ENCODE measurements around the gene TMEM86A.

TMEM86A gene

DNA sequence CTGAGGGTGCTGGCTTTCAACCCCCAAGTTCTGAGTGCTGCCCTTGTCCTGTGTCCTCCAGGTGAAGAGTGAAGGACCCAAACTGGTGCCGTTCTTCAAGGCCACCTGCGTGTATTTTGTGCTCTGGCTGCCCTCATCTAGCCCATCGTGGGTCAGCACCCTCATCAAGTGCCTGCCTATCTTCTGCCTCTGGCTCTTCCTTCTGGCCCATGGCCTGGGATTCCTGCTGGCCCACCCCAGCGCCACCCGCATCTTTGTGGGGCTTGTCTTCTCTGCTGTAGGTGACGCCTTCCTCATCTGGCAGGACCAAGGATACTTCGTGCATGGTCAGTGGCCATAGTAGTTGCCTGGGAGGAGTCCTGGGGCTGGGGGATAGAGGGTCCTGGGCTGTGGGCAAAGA is 2.3 kb downstream of the TMEM86A start:
- no peak for DNase-seq

DNA sequence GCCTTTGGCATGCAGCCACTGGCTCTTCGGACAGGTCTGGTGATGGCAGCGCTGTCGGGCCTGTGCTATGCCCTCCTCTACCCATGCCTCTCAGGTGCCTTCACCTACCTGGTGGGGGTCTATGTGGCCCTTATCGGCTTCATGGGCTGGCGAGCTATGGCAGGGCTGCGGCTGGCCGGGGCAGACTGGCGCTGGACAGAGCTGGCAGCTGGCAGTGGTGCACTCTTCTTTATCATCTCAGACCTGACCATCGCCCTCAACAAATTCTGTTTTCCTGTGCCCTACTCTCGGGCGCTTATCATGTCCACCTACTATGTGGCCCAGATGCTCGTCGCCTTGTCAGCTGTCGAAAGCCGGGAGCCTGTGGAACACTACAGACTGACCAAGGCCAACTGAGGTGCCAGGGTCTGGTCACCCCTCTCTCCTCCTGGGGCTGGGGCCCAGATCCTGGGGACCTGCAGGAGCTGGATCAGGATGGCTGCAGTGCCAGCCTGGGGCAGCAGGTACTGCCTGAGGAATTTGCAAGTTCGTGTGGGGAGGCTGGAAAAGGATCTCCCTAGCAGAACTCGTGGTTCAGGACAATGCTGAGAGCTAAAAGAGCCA is 3.1 kb downstream of the TMEM86A start:
- DNase-seq: no peak

DNA sequence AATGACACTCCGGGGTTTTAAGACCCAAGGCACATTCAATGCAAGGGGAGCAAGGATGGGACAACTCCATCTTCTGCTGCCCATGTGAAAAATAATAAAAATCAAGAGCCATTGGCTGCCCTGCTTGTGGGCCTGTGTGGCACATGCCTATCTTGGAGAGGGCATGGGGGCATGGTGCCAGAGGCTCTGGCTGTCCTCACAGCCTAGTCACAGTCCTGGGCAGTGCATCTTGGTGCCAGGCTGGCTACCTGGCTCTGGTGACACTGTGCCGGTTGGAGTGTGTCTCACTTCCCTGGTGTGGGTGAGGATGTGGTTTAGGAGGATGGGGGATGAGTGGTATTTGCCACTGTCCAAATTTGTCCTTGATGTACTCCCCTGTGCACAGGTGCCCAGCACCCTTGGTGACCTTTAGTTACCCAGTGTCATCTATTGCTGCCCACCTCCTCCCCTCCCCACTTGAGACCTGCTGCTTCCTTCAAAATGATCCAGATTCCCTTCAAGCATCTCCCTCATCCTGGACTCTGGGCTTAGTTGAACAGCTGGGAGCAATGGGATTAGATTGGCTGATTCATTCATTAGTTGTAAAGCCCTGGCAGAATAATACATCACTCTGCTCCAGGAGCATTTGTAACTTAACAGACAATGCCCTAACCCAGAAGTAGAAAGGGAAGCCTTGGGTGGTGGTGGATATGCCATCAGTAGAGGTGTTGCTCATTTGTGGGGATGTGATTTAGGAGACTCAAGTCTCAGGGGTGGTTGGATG is 4.6 kb downstream of the TMEM86A start:
- DNase-seq: no peak

GRCh38 chr11:18704045-18704645 is 5.6 kb downstream of the TMEM86A start:
- DNase-seq: no peak

- DNase-seq: no peak
Observed at GRCh38 chr11:18704698-18705097, 6.1 kb downstream of the TMEM86A start.

DNA sequence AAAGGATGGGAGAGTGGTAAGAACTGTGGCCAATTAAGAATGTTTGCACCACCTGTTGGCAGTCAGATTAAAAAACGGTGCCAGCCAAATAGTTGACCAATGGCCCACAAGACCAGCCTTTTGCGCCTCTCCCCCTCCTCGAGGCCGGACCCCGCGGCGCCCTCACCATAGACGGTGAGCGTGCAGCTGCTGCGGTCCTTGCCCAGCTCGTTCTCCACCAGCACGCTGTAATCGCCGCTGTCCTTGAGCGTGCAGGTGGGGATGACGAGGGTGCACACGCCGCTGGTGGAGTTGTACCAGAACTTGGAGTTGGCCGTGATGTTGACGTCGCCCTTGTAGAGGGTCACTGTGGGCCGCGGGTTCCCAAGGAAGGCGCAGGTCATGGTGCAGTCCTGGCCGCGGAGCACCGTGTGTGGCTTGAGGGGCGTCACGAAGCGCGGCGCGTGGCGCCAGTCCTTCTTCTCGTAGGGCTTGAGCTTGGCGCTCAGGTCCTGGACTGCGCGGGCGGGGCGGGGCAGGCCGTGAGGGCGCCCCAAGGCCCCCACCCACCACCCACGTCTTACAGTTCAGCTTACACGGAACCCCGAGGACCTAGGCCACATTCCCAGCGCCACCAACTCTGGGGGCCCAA is 7.2 kb downstream of the TMEM86A start:
- DNase-seq: no peak

DNA sequence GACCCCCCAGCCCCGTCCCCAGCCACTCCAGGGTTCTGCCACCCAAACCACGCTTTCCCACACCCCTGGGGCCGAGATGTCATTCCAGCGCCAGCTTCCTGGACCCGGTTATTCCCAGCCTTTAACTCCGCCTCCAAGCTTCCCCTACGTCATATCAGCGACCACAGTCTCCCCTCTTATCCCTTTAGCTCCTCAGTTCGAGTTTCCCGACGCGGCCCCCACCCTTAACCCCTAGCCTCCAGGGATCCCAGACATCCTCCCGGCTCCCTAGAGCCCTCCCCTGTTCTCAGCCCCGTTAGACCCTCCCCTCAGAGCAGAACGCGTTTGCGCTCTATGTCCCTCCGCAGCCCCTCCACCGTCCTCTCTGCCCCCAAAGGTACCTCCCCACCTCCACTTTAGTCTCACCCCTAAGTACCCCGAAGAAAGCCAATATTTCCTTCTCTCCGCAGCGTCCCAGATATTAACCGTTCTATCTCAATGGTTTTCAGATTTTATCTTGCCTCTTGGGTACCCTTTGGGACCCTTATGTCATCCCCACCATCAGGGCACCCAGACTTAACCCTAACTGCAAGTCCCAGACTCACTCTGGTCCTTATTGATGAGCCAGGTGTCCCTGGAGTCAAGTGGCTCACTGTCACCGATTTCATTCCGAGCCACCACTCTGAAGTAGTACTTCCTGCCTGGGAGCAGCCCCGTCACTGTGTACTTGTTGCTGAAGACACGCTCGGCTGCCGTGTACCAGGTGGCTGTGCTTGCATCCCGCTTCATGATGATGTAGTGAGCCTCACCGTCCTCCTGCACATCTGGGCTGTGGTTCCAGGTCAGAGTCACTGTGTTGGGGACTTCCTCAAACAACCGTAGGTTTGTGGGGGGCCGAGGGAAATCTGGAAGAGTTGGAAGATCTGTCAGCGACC is 8.0 kb downstream of the TMEM86A start:
- DNase-seq: peak; percentile 18 to 46

GRCh38 chr11:18707811-18708340 is 9.3 kb downstream of the TMEM86A start:
- no peak for DNase-seq

GRCh38 chr11:18709414-18709813 is 10.8 kb downstream of the TMEM86A start:
- DNase-seq: no peak

DNA sequence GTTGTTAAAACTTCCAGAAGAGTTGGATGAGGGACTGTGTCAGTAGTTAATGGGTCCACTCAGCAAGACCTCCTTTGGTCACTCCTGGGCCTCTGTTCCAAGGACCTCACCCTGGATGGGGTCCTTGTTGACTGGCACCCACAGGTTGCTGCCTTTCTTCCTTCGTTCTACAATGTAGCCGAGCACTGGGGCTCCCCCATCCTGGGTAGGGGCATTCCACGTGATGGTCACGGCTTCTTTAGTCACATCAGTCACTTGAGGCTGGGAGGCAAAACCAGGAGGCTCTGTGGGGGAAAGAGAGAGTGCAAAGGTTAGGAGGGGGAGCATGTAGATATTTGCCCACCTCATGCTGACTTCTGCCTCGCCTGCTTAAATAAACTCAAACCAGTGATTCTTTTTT is 12.0 kb downstream of the TMEM86A start:
- DNase-seq: no peak

DNA sequence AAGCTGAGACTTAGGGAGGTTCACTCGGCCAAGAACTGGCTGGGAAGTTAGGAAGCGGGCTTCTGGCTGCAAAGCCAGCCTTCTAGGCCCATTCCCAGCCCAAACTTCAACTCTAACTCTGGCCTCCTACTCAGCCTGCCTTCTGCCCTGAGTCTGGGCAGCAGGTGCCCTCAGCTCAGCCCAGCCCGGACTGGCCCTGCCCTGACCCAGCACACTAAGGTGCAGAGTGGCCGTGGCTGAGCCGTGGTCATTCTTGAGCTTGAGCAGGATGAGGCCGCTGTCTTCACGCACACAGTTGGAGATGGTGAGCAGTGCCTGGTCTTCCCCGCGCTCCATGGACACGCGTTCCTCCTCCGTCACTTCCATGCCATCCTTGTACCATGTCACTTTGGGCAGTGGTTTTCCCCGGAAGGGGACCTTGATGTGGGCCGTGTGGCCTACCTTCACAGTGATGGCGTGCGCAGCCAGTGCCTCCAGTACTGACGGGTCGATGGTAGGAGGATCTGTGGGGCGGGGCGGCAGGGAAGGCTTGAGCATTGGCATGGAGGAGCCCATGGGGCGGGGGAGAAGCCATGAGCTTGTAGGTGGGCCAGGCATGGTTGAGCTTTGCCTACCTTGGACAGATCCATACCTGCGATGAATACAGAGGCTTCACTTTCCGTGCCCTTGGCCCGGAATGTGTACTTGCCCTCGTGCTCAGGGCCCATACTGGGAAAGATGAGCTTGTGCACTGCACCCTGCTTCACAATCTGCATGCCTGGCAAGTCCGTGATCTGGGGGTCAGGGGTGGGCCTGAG is 15.3 kb downstream of the TMEM86A start:
- no peak for DNase-seq

DNA sequence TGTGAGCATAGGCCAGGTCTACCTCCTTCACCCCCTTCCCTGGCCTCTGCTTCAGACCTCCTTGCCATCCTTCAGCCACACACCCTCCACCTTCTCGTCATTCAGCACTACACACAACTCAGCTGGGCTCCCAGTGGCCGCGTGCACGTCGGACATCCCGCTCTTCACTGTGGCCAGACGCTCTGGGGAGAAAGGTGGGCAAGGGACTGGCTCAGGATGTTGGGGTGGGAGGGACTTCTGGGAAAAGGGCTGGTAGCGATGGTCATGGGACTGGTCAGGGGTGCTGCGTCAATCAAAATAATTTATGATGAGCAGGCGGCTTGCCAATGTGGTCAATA is 15.8 kb downstream of the TMEM86A start:
- DNase-seq: no peak

DNA sequence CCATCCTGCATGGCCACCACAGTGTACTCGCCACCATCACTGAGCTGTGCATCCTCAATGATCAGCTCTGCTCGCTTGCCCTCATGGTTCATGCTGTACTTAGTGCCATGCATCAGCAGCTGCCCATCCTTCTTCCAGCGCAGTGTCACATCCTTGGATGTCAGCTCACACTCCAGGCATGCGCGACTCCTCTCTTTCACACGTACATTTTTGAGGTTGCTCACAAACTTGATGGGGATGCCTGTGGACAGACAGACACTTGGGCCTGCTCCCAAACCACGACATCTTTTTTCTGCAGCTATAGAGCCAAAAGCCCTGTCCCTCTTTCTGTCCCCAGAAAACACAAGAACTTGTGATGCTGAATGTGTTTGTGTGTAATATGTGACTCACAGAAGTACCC is 16.9 kb downstream of the TMEM86A start:
- DNase-seq: no peak

- DNase-seq: no peak
Observed at GRCh38 chr11:18720091-18720807, 21.7 kb downstream of the TMEM86A start.

DNA sequence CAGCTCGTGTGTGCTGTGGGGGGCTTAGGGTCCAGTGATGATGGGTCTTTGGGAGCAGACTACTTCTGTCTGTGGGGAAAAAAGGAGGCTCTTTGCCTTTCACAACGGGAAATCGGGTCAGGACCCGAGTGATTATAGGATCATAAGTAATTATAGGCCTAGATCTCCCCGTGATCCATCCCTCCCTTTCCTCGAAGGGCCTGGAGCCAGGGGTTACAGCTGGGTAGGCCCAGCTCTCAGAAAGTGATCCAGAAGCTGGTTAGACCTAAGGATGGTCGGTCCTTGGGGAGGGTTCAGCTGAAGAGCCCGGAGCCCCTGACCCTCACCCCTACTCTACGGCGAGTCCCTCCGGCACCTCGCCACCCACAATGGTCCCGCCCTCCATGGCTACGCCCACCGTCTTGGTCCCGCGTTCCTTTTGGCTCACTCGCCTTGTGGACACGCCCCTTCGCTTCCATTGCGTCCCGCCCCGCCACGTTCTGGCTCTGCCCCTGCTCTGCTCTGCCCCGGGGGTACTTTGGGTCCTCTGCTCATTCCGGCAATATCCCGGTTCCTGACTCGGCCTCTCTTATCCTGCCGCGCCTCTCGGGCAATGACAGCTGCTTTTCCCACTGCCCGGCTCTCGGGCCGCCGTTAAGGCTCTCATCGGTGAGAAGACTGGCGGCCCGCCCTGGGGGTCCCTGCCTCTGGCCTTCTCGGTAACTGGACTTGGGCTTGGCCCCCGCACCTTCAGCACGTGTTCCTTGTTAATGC is 22.4 kb downstream of the TMEM86A start:
- DNase-seq: no peak

- DNase-seq: no peak
Observed at GRCh38 chr11:18721561-18722292, 23.1 kb downstream of the TMEM86A start.

DNA sequence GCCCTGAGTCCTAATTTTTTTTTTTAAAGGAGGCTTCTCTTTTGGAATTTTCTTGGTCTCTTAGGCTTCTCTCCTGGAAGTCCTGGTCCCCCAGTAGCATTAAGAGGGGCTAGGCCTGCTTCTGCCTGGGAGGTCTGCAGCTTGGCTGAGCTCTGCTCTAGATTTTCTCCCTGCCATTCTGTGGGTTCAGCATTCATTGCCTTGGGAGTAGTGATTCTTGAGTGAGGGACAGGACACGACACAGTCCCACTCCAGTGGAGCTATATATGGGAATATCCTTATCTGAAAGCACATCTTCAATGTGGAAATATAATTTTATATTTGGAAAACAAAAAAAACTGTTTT is 23.7 kb downstream of the TMEM86A start:
- DNase-seq: no peak

DNA sequence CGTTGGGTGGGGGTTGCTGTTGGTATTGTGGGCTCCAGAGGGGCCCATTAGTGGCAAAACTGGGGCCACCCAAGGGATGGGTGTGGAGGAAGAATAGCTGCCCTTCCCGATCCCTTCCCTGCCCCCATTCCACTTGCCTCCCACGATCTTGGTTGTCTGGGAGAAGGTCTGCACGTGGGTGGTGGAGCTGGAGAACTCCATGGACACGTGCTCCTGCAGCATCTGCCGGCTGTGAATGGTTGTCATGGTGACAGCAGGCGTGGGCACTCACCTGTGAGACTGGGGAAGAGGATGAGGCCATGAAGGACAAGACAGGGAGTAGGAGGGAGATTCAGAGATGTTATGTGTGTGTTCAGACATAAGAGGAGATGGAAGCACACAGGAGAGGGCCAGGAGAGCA is 25.4 kb downstream of the TMEM86A start:
- no peak for DNase-seq

DNA sequence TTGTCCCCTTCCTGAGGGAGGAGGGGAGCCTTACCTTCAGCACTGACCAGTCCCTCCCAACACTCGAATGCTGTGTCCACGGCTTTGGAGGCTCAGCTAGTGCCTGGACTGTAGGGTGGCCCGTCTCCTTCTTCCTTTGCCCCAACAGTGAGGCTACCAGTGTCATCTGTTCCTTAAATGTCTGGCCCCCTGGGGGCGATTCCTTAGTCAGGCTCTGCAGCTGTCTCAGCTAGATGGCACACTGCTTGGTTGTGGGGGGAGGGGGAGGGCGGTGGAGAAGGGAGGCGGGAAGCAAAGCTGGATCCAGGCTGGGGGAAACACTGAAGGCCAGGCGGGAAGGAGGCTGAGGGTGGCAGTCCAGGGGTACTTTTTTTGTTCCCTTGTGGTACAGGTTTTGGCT is 27.5 kb downstream of the TMEM86A start, which contains the start of gene IGSF22:
Gene IGSF22, minus strand, starts transcription at position 149 of the 400 bp plus-strand sequence. CDS start 1,952 bp downstream, outside the sequence.
- no peak for DNase-seq

Data from SHP77 (cell line).